ENCODE results near the gene CTNNA2. TPM values are rescaled to one million over a fixed set of nuclear protein-coding genes. Genes with fewer than 3 reads are reported as not detected.

Gene CTNNA2
- total RNA-seq, 1 experiment from 2014 or later: 5.5 TPM

- Histone ChIP-seq H3K23ac (ENCODE audit: insufficient read length, low read depth, low read length) (no peak overlapping the region), H3K18ac (ENCODE audit: insufficient read length, low read depth, low read length) (no peak overlapping the region), H2BK120ac (ENCODE audit: low read depth, low read length, poor library complexity, severe bottlenecking) (no peak overlapping the region), H4K20me1 (ENCODE audit: control insufficient read depth, insufficient read depth, insufficient read length) (no peaks in the 10 kb centered on the region), H4K8ac (replicated peaks; ENCODE audit: insufficient read length, low read depth, low read length) (no peak overlapping the region), H2AK5ac (ENCODE audit: insufficient read length, low read length) (no peak overlapping the region), H3K9ac (ENCODE audit: extremely low read depth, insufficient read length, low read length) (no peak overlapping the region), H3K23me2 (ENCODE audit: insufficient read length, low read depth, low read length, poor library complexity, severe bottlenecking) (no peaks in the 10 kb centered on the region), H2AFZ (ENCODE audit: low read length) (no peak overlapping the region), H2BK12ac (ENCODE audit: insufficient read length, low read depth, low read length) (no peak overlapping the region), H3K9me3 (ENCODE audit: control insufficient read depth, low read depth, low read length) (no peaks in the 10 kb centered on the region), H3K4me2 (ENCODE audit: insufficient read depth, insufficient read length, low read length) (no peak overlapping the region), H3K4ac (ENCODE audit: low read depth, low read length) (no peak overlapping the region), H3K14ac (ENCODE audit: insufficient read depth, low read length) (no peak overlapping the region), H3K4me1 (ENCODE audit: insufficient read depth, low read length) (peaks cover 9% of the 10 kb centered on the region), H3K56ac (ENCODE audit: insufficient read length, low read depth, low read length) (no peak overlapping the region), H3K79me2 (ENCODE audit: insufficient read depth, low read length) (no peaks in the 10 kb centered on the region), H2BK20ac (ENCODE audit: low read depth, low read length, poor library complexity, severe bottlenecking) (no peak overlapping the region), H4K5ac (ENCODE audit: insufficient read length, low read depth, low read length) (no peak overlapping the region), H2BK15ac (ENCODE audit: low read depth, low read length) (no peak overlapping the region), H3K27ac (ENCODE audit: insufficient read length, low read depth, low read length) (no peak overlapping the region), H3T11ph (ENCODE audit: low read length) (no peak overlapping the region), H3K27me3 (ENCODE audit: insufficient read depth, low read length) (no peaks in the 10 kb centered on the region), H2BK5ac (ENCODE audit: insufficient read length, low read length) (no peak overlapping the region), H3K79me1 (ENCODE audit: insufficient read depth, low read depth, low read length, poor library complexity, severe bottlenecking) (no peaks in the 10 kb centered on the region), H4K91ac (ENCODE audit: insufficient read length, low read depth, low read length) (no peak overlapping the region)
- TF ChIP-seq CTCF (conservative IDR thresholded peaks at IDR 0.05): no peak
- Mint-ChIP-seq H3K4me1 (peaks cover 44 to 48% of the 10 kb centered on the region in 2 experiments), H3K4me3 (no peak overlapping the region), H3K27ac (peak overlapping the region in 2 of 3 experiments; percentile 22 to 72; a peak in 2 of 7 replicates), H3K9me3 (no peaks in the 10 kb centered on the region; a peak in 1 of 5 replicates), H3K27me3 (ENCODE audit: low read depth) (no peaks in the 10 kb centered on the region), H3K36me3 (ENCODE audit: insufficient read depth in 1 of 3, low read depth in 3 of 3) (peaks cover 0 to 5% (median 2%) of the 10 kb centered on the region in 3 experiments; a peak in 2 of 7 replicates)
- DNase-seq: no peak
- WGBS (ENCODE audit: extremely low coverage, insufficient read length, low lambda C conversion rate): no CpG with 5 or more reads among the region's 7 CpGs
Observed at GRCh38 chr2:79830501-79830900, 317.6 kb downstream of the CTNNA2 start.

Data from H9 (cell line).